ENCODE results near the gene SMIM27. TPM values are rescaled to one million over a fixed set of nuclear protein-coding genes. Genes with fewer than 3 reads are reported as not detected.
"Not testable (repeated sequence)": the region's sequence is repeated elsewhere in the genome, so short reads cannot be mapped to it uniquely, and the experiment has no call there.

SMIM27 gene, protein sequence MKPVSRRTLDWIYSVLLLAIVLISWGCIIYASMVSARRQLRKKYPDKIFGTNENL
- total RNA-seq (2014; rRNA removed), result 4.4 and 5.1 TPM in 2 replicates
- 23.0 TPM for polyA plus RNA-seq (2012)

DNA sequence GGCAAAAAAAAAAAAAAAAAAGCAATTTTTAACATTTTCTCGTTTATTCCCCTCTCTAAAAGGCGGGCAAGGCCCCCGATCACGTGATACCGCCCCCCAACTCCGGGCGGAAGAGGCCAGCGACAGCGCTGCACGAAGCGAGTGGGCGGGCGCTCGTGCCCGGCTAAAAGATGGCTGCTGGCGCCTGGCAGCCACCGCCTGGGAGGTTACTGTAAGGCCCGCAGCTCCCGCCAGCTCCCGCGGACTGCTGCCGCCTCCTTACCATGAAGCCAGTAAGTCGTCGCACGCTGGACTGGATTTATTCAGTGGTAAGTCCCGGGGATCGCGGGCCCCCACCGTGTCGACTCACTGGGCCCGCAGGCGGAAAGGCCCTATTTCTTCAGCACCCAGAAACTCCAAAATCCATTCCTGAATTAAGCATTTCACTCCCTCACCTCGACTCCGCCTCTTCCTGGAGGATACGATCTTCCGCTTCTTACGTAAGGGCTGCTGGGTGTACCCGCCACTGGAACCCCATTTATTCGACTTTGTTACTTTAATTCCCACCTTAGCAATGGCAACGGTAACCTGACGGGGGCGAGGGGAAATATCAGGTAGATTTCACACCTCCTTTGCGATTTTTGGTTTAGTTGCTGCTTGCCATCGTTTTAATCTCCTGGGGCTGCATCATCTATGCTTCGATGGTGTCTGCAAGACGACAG is at the start of gene SMIM27, which contains the start of gene TOPORS:
TSS of gene SMIM27 (plus strand) at position 156 of the 701 bp plus-strand sequence. CDS start at position 264, 108 bp downstream.
TSS of gene TOPORS (minus strand) at position 415 of the 701 bp plus-strand sequence. CDS start at position 265, 150 bp downstream.
- DNase-seq (ENCODE audit: low read depth), result peak; percentile 88

DNA sequence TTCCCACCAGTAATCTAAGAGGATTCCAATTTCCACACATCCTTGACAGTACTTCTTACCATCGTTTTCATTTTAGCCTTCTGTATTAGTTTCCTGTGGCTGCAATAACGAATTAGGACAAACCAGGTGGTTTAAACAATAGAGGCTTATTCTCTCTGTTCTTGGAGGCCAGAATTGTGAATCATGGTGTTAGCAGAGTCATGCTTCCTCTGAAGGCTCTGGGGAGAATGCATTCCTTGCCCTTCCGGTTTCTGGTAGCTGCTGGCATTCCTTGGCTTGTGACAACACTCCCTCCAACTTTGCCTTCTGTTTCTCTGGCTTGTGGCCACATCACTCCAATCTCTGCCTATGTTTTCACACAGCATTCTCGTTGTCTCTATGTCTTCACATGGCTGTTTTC is 49.7 kb upstream of the SMIM27 start:
- DNase-seq (ENCODE audit: low read depth), result peak; percentile 82

DNA sequence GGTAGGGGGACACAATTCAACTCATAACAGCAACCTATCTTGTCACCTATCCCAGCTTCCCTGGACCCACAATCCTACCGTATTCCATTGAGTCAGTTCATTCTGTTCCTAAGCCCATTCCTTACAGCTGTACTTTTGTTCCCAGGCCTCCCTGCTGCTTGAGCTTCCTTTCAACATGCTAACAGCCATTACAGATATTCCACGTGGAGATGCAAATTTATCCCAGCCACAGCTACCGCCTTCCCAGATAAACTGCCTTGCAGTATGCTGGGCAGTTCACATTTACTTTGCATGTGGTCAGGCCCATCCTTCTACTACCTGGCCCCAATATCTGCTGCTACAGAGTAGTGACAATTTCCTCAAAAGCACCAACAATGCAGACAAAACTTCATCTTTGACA is 49.1 kb upstream of the SMIM27 start:
- no peak for DNase-seq (ENCODE audit: low read depth)

DNA sequence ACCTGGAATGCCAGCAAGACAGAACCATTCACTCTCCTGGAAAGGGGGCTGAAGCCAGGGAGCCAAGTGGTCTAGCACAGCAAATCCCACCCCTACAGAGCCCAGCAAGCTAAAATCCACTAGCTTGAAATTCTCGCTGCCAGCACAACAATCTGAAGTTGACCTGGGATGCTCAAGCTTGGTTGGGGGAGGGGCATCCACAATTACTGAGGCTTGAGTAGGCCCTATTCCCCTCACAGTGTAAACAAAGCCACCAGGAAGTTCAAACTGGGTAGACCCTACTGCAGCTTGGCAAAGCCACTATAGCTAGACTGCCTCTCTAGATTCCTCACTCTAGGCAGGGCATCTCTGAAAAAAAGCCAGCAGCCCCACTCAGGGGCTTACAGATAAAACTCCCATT is 43.4 kb upstream of the SMIM27 start:
- DNase-seq (ENCODE audit: low read depth), result no peak

DNA sequence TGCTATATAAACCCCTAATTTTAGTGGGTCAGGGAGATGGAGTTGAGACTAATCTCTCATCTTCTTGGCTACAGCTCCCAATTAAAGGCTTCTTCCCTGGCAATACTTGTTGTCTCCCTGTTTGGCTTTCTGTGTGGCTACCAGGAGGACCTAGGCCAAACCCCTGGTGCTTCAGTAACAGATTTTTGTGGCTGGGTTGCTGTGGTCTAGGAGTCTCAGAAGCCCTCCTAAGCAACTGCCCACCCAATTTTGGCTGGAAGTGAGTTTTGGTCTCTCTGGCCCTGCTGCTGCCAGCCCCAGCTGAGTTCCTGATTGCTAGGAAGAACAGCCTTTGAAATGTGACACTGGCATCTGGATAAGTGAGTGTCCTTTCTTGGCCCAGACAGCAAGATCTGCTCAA is 35.9 kb upstream of the SMIM27 start:
- DNase-seq (ENCODE audit: low read depth), result no peak

DNA sequence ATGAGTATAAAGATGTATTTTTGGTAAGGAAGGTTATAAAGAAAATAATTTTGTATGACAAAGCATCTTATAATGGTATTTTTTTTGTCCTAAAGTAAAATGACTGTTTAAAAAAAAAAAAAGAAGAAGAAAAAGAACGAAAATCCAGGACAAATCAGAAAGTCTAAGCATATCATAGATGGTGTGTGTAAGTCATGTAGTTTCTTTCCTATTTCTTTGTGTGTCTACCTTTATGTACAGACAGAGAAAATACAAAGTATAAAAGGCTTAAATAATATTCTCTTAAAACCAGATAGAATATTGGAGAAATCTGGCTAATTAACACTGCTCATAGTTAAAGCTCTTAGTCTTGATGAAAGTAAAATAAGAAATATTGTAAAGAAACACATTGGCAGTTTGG is 33.9 kb upstream of the SMIM27 start:
- peak; percentile 19 for DNase-seq (ENCODE audit: low read depth)

DNA sequence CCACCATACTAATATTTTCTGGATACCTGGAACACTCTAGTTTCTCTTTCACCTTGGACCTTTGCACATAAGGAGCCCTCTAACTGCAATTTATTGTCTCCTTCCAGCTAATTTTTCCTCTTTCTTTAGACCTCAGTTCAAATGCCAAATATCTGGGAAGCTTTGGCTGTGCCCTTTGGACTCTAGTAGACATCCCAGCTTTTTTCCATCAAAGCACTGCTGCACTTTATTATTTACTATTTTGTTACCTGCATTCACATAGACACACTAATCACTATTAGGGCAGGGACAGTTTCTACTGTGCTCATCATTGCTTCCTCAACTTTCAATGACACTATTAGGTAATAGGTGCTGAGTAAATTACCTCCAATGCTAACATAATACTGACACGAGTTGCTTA is 28.2 kb upstream of the SMIM27 start:
- DNase-seq (ENCODE audit: low read depth), result no peak

DNA sequence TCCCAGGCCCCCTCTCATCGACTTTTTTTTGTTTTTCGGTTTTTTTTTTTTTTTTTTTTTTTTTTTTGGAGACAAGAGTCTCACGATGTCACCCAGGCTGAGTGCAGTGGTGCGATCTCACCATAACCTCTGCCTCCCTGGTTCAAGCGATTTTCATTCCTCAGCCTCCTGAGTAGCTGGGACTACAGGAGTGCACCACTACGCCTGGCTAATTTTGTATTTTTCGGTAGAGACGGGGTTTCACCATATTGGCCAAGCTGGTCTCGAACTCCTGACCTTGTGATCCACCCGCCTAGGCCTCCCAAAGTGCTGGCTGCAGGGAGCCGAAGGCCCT is 27.6 kb upstream of the SMIM27 start:
- not testable (repeated sequence) for DNase-seq (ENCODE audit: low read depth)

DNA sequence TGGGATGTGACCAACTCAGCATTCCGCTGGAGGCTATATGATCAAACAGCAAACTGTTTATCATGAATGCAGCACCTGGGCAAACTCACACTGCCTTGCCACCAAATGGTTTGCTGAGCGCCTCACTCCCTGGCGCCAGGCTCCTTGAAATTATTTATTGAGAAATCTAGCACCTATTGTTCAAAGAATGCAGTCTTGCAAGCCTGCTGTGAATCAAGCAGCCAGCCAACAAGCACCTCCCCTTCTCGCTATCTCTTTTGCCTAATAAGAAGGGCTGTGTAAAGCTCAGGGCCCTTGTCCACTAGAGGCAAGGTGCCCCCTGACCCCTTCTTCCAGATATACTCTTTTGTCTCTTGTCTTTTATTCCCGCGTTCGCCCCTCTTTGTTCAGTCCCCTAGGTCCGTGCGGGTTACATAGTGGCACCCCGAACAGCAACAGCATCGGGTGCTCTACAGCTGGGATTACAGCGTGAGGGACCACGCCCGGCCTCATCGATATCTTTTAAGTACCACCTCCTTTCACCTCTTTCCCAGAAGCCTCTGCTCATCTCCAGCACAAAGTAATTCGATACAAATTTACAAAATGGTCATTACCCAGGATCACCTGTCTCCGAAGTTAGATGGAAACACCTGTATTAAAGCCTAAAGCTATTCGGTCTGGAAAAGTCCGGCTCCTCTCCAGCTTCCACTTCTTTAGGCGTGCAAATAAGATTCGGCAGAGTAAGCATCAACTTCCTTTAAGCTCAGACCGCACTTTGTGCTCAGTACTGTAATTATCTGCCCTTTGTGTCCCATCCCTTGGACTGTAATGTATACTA is 27.0 kb upstream of the SMIM27 start:
- DNase-seq (ENCODE audit: low read depth), result peak; percentile 15

DNA sequence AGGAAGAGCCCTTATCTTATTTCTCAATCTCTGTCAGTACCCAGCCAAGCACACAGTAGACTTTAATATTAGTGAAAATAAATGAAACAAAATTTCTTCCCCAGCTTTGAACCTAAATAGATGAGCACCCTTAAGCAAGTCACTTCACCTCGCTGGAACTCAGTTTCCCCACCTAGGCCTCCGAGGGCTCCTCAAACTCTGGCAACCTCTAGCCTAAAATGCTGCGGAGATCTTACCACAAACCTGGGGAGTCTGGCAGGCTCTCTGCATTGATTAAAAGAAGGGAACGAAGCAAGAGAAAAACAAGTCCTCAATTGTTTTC is 26.5 kb upstream of the SMIM27 start:
- no peak for DNase-seq (ENCODE audit: low read depth)

DNA sequence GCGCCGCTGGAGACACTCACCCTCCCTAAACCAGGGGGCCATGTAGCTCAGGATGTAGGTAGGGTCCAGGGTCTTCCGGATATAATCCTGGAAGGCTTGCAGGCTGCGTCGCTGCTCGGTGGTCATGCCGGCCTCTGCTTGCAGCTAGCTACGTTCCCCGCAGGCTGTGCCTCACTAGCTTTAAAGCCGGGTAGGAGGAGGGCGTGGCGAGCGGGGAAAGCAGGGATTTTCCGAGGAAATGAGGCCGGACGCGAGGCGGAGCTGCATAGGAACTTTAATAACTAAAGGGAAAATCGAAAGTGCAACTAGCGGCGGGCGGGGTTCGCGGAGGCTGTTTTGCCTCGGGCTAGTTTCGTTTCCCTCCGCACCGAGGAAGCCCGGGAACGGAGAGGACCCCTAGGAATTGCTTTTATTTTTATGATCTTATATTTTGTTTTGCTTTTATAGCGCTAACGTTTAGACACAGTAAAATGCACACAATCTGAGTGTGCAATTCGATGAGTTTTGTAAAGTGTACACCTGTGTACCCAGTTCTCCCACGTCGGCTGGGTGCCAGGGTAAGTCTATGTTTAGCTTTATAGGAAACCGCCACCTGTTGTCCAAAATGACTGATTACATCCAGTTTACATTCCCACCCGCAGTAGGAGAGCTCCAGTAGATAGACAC is 26.0 kb upstream of the SMIM27 start, which contains the start of gene RIGI:
TSS of gene RIGI (minus strand) at position 156 of the 666 bp plus-strand sequence. CDS start at position 126, 30 bp downstream.
- peak; percentile 91 for DNase-seq (ENCODE audit: low read depth)

DNA sequence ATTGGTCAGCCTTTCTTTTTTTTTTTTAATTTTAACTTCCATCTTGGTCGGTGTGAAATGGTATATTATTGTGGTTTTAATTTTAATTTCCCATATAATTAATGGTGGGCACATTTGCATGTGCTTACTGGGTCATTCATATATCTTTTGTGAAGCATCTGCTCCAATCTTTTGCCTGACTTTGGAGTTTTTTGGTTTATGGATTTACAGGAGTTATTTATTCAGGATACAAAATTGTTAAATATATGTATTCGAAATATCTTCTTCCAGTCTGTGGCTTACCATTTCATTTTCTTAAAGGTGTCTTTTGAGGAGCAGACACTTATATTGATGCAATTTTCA is 25.4 kb upstream of the SMIM27 start:
- DNase-seq (ENCODE audit: low read depth), result no peak

DNA sequence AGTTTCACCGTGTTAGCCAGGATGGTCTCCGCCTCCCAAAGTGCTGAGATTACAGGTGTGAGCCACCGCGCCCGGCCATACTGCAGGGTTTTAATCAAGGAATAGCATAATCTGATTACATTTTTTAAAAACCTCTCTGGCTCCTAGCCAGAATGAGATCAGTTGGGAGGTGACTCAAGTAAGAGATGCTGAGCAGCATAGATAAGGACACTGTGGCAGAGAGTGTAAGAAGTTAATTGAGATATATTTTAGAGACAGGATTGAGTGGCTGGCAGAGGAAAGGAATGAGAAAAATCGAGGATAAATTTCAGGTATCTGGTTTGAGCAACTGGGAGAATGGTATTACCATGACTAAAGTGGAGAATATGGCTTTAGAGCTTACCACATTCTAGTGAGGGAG is 18.8 kb upstream of the SMIM27 start:
- no peak for DNase-seq (ENCODE audit: low read depth)

DNA sequence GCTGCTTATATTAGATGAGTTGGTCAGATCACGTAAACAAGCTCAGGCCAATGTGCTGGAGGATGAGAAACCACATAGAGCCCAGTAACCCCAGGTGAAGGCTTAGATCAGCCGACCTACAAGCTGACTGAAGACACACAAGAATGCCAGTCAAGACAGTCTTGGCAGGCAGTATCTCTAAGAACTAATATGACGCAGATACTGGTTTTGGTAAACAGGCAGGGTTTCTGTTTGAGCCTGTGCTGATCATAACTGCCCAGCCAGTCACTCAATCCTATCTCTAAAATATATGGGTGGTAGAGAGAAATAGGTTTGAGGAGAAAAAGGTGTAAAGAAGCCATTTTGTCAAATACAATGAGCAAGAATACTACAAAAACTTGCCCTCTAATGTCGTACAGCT is 18.3 kb upstream of the SMIM27 start:
- DNase-seq (ENCODE audit: low read depth), result no peak

DNA sequence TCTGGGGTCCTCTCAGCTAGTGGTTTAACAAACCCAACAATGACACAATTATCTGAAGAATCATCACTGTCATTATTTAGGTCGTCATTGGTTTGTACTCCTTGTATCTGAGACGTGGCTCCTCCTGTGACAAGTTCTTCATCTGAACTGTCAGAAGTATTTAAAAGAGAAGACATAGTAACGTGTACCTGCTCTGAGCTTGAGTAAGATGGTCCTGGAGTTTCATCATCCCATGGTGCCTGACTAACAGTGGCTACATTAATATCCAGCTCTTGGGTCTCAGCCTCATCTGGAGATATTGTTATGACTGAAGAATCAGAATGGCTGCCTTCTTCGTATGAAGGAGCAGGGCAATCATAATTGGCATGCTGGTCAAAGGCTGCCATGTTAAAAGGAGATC is 9.1 kb upstream of the SMIM27 start:
- no peak for DNase-seq (ENCODE audit: low read depth)

DNA sequence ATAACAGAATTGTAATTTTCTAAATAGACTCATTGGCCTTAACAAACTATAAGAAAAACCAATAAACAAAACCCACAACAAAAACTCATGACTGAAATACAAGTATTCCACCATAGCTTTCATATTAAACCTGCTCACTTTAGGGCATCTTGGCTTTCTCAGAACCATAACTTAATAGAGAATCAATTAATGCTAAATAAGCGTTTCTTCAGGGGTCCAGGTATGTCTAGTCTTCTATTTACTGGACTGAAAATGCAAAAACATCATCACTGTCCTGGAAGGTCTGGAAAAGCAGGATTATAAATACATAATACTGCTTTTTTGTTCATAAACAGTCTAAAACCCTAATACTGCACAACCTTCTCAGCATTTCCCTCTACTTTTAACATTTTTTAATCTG is 6.2 kb upstream of the SMIM27 start:
- DNase-seq (ENCODE audit: low read depth), result no peak

DNA sequence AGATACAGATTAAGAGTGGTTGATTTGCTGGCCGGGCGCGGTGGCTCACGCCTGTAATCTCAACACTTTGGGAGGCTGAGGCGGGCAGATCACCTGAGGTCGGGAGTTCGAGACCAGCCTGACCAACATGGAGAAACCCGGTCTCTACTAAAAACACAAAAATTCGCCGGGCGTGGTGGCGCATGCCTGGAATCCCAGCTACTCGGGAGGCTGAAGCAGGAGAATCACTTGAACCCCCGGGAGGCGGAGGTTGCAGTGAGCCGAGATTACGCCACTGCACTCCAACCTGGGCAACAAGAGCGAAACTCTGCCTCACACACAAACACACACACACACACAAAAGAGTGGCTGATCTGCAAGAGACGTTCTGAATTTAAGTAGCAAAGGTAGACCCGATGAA is 3.9 kb upstream of the SMIM27 start:
- DNase-seq (ENCODE audit: low read depth), result not testable (repeated sequence)

DNA sequence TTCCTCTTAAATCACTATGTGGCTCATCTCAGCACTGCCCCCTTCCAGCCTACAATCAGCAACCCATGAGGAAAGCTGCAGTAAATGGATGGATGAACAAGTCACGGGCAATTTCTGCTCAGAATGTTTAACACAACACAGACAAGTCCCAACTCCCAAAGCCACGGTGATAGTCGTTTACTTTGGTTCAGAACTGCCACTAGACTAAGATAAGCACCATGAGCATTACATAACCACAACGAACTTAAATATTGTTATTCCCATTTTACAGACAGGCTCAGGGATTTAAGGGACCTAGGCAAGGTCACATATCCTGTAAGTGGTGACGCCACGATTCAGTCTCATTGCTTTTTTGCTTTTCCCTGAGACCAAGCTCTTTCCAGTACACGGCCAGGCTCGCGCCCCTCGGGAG is 2.0 kb upstream of the SMIM27 start:
- DNase-seq (ENCODE audit: low read depth), result peak; percentile 18

DNA sequence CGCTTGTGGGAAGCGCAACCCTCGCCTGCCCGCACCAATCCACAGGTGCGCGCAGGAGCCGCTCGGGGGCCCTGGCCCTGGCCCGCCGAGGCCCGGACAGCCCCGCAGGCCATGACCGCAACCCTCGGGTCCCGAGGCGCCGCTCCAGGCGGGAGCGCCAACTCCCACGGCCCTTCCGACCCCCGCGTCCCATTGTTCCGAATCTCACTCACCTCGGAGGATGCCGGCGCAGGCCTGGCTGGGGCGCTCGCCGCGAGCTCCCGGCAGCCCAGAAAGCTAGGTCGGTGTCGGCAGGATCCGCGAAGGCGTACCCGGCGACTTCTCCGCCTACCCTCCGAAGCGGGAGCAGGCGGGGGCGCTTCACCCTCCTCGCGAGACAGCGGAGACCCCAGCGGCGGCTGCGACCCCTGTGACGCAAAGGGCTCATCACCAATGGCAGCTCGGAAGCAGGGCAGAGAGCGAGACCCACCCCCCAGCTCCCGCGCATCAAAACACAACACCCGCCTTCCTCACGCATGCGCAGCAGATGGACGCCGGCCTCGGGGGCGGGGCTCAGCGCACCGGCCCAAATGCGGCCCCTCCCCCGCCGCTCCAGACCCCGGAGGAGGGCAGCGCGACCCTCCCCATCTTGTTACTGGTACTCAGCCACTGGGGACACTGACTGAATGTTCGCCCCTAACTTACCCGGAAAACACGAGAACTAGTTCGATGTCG is 1.4 kb upstream of the SMIM27 start:
- DNase-seq (ENCODE audit: low read depth), result peak; percentile 85

DNA sequence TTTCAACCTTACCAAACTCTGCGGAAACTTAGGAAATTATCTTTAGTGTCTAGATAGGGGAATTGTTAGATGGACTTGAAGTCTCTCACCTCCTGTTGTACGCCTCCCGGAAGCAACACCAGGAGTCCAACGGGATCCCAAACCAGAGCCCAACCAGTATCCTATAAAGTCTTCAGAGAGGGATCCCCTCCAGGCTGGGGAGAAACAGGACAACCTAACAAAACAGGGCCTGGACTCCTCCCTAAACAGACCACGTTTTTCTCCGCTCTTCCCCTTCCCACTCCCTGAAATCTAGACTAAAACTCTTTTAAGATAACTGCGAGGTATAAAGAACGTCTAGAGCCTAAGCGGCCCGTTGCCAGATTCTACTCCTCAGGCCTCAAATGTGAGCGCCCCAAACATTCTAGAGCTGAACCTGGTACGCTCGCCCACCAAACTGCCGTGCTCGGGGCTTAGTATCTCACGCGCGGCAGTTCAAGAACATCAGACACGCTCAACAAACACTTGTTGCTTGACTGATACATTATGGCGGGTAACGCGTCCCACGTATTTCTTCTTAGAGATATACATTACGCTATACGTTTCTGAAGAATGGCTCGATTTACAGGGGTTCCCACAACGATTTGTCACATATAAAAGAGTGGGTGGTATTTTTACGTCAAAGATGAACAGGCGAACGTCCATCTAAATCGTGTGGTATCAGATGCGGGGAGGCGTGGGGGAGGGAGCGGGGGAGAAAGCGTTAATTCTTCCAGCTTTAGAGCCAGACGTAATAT is 663 bp upstream of the SMIM27 start:
- DNase-seq (ENCODE audit: low read depth), result peak; percentile 59

DNA sequence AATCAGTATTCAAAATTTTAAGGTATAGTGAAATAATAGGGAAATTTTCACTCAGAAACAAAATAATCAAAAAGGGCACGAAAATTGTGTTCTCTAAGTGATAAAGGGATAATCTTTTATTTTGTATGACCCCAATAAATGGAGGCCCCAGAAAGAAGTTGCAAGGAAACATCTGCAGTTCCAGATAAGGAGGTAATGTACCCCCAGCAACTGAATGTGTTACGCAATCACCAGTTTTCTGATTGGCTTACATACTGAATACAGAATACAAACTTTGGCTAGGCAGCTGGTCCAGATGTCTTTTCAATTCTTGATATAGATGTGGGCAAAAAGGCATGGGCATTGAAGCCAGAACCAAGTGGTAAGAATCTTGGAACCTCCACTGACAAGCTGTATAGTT is 2.0 kb downstream of the SMIM27 start:
- peak; percentile 15 for DNase-seq (ENCODE audit: low read depth)
